Calu3 (cell line): Measurements from ENCODE around the gene TRIP10. TPM values are rescaled to one million over a fixed set of nuclear protein-coding genes. Genes with fewer than 3 reads are reported as not detected.
A peak's percentile ranks its signal among the peaks of the same experiment; 100 is the strongest.

Experiments
- BruUV-seq: library from RNA; stranded (reverse); fragments of 400-500 nt; replicated peaks from 2 replicates; lab custom pipeline; 2021; lab: Mats Ljungman, UMichigan
- CTCF ChIA-PET: fragments of 300-600 bp; sonication (Branson Sonifier 250); formaldehyde crosslinking; loops from one replicate; lab custom pipeline; 2022; ENCODE audit warnings: antibody characterized with exemption; lab: Charles Lee
- DNase-seq: peaks from one replicate; pipeline ENCODE4 v3.0.0; 2022
- H3K27ac Mint-ChIP-seq: one replicate; pipeline ENCODE4 v1.8.0; 2022; ENCODE audit warnings: mixed read lengths; ENCODE audit not compliant: unreplicated experiment
- H3K27me3 Mint-ChIP-seq: one replicate; pipeline ENCODE4 v1.8.0; 2022; ENCODE audit warnings: mixed read lengths; ENCODE audit not compliant: unreplicated experiment
- H3K36me3 Mint-ChIP-seq: one replicate; pipeline ENCODE4 v1.8.0; 2022; ENCODE audit warnings: mild to moderate bottlenecking, moderate library complexity, mixed read lengths; ENCODE audit not compliant: insufficient read depth, unreplicated experiment
- H3K4me1 Mint-ChIP-seq: one replicate; pipeline ENCODE4 v1.8.0; 2022; ENCODE audit warnings: mild to moderate bottlenecking, low read depth, mixed read lengths; ENCODE audit not compliant: unreplicated experiment
- H3K4me3 Mint-ChIP-seq: one replicate; pipeline ENCODE4 v1.8.0; 2022; ENCODE audit warnings: mild to moderate bottlenecking, low read depth, moderate library complexity, mixed read lengths; ENCODE audit not compliant: unreplicated experiment
- H3K9me3 Mint-ChIP-seq: one replicate; pipeline ENCODE4 v1.8.0; 2022; ENCODE audit warnings: low read depth, mixed read lengths; ENCODE audit not compliant: unreplicated experiment
- intact Hi-C: fragments of 100-400 bp; cut with micrococcal nuclease; formaldehyde crosslinking; loops from one replicate; pipeline ENCODE4 v1.10.0; 2022; ENCODE audit not compliant: unreplicated experiment
- total RNA-seq: library from RNA; stranded (reverse); gene quantifications from 2 replicates; pipeline ENCODE4 v1.2.3, GENCODE V29; 2022
- TF ChIP-seq, protein P1 (sequence below): fragments of 200-600 bp; IDR thresholded peaks from one replicate; pipeline ENCODE4 v1.8.0; 2022; ENCODE audit warnings: antibody characterized with exemption; ENCODE audit not compliant: unreplicated experiment

TRIP10 gene
- total RNA-seq, 1 experiment from 2014 or later, result 95.8 TPM

DNA sequence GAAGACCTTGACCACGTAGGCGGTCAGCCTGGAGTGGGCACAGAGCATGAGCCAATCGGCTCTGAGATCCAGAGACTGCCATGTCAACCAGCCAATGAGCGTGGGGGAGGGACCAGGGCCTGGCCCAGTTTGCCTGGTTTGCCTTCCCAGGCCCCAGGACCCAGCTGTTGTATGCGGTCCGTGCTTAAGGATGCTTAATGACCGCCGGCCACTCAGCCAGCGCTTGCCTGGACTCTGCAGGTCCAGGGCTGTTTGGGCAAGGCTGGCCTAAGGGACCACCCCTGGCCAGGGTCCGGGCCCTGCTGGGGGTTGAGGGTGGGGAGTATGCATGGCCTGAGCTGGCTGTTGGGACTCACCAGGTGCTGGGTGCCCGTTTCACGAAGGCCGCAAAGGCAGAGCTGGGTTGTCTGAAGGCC, 46.4 kb upstream of the TRIP10 start:
- no peak overlapping the region for H3K4me3 Mint-ChIP-seq
- no peak for DNase-seq
- no TSS peak for BruUV-seq
- TF ChIP-seq, protein P1, sequence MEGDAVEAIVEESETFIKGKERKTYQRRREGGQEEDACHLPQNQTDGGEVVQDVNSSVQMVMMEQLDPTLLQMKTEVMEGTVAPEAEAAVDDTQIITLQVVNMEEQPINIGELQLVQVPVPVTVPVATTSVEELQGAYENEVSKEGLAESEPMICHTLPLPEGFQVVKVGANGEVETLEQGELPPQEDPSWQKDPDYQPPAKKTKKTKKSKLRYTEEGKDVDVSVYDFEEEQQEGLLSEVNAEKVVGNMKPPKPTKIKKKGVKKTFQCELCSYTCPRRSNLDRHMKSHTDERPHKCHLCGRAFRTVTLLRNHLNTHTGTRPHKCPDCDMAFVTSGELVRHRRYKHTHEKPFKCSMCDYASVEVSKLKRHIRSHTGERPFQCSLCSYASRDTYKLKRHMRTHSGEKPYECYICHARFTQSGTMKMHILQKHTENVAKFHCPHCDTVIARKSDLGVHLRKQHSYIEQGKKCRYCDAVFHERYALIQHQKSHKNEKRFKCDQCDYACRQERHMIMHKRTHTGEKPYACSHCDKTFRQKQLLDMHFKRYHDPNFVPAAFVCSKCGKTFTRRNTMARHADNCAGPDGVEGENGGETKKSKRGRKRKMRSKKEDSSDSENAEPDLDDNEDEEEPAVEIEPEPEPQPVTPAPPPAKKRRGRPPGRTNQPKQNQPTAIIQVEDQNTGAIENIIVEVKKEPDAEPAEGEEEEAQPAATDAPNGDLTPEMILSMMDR, result no peak
- peaks cover 30% of the 10 kb centered on the region for H3K36me3 Mint-ChIP-seq
- H3K4me1 Mint-ChIP-seq, result no peaks in the 10 kb centered on the region
- H3K27ac Mint-ChIP-seq, result no peak overlapping the region
- CTCF ChIA-PET, result no interaction called here
- no peaks in the 10 kb centered on the region for H3K9me3 Mint-ChIP-seq
- intact Hi-C loops, result no loop called here
- H3K27me3 Mint-ChIP-seq, result no peaks in the 10 kb centered on the region

- H3K9me3 Mint-ChIP-seq, result no peaks in the 10 kb centered on the region
- no peak for DNase-seq
- H3K27ac Mint-ChIP-seq, result no peak overlapping the region
- H3K4me1 Mint-ChIP-seq, result no peaks in the 10 kb centered on the region
- no peaks in the 10 kb centered on the region for H3K27me3 Mint-ChIP-seq
- TF ChIP-seq, protein P1, result no peak
- CTCF ChIA-PET, result no interaction called here
- BruUV-seq, result no TSS peak
- no peak overlapping the region for H3K4me3 Mint-ChIP-seq
- intact Hi-C loops, result no loop called here
- peaks cover 28% of the 10 kb centered on the region for H3K36me3 Mint-ChIP-seq
Observed at GRCh38 chr19:6693681-6694080, 45.8 kb upstream of the TRIP10 start.

- CTCF ChIA-PET, result no interaction called here
- BruUV-seq, result no TSS peak
- Mint-ChIP-seq H3K27me3 (no peaks in the 10 kb centered on the region), H3K4me1 (no peaks in the 10 kb centered on the region), H3K4me3 (no peak overlapping the region), H3K27ac (no peak overlapping the region), H3K36me3 (peaks cover 22% of the 10 kb centered on the region), H3K9me3 (no peaks in the 10 kb centered on the region)
- DNase-seq, result peak; percentile 11
- intact Hi-C loops, result no loop called here
- TF ChIP-seq, protein P1, result no peak
Observed at GRCh38 chr19:6694147-6694815, 45.2 kb upstream of the TRIP10 start.

GRCh38 chr19:6696239-6696820, 43.1 kb upstream of the TRIP10 start:
- no peak for DNase-seq
- CTCF ChIA-PET, result interaction anchor here (0.5 to 0.6 kb wide), 2 partner anchors 42 to 78 kb away, joined by 3 to 4 read pairs; no protein-coding TSS in a partner anchor
- TF ChIP-seq, protein P1, result no peak
- H3K27me3 Mint-ChIP-seq, result no peaks in the 10 kb centered on the region
- H3K27ac Mint-ChIP-seq, result no peak overlapping the region
- H3K9me3 Mint-ChIP-seq, result no peaks in the 10 kb centered on the region
- intact Hi-C loops, result no loop called here
- no peaks in the 10 kb centered on the region for H3K4me1 Mint-ChIP-seq
- no peak overlapping the region for H3K4me3 Mint-ChIP-seq
- H3K36me3 Mint-ChIP-seq, result peaks cover 21% of the 10 kb centered on the region
- no TSS peak for BruUV-seq
